Measurements from ENCODE around the gene MED13. TPM values are rescaled to one million over a fixed set of nuclear protein-coding genes. Genes with fewer than 3 reads are reported as not detected.

The MED13 gene
- total RNA-seq, 1 experiment from 2014 or later = 96.0 TPM

- no peak overlapping the region for H3K4me3 ChIP-seq (replicated peaks in 1 of 2; ENCODE audit: low read depth in 1 of 2, low read length in 2 of 2)
- no peak overlapping the region for H3K9ac ChIP-seq (ENCODE audit: low read length)
- TF ChIP-seq FOSL1 (IDR thresholded peaks at IDR 0.05; ENCODE audit: low read depth) (no peak), SIN3A (IDR thresholded peaks at IDR 0.05; ENCODE audit: low read depth) (no peak), RAD21 (IDR thresholded peaks at IDR 0.05; ENCODE audit: low read depth) (no peak), ZFX (IDR thresholded peaks at IDR 0.05) (no peak), ELF1 (IDR thresholded peaks at IDR 0.05; ENCODE audit: borderline replicate concordance, low read depth) (no peak), CTCF (IDR thresholded peaks at IDR 0.05 in 2 of 3, conservative IDR thresholded peaks at IDR 0.05 in 1 of 3; ENCODE audit: borderline replicate concordance in 1 of 3, insufficient read depth in 1 of 3, low read depth in 2 of 3, low read length in 2 of 3) (no peak), ZNF274 (IDR thresholded peaks at IDR 0.05; ENCODE audit: low read depth, low read length) (no peak), YY1 (IDR thresholded peaks at IDR 0.05; ENCODE audit: extremely low read depth, insufficient replicate concordance, low read depth, low read length) (no peak), CEBPB (IDR thresholded peaks at IDR 0.05; ENCODE audit: low read depth) (no peak), POLR2A (IDR thresholded peaks at IDR 0.05; ENCODE audit: borderline replicate concordance, extremely low read depth, insufficient read depth, insufficient read length) (no peak), MAX (IDR thresholded peaks at IDR 0.05) (no peak), JUND (IDR thresholded peaks at IDR 0.05) (no peak), SRF (IDR thresholded peaks at IDR 0.05; ENCODE audit: low read depth) (no peak), TCF7L2 (IDR thresholded peaks at IDR 0.05; ENCODE audit: borderline replicate concordance, extremely low read depth, insufficient read depth, insufficient read length) (no peak), SP1 (IDR thresholded peaks at IDR 0.05; ENCODE audit: low read depth) (no peak), EGR1 (IDR thresholded peaks at IDR 0.05; ENCODE audit: low read depth) (no peak), ATF3 (IDR thresholded peaks at IDR 0.05) (no peak), REST (IDR thresholded peaks at IDR 0.05; ENCODE audit: low read depth) (no peak), EZH2 (IDR thresholded peaks at IDR 0.05) (no peak), EZH2phosphoT487 (IDR thresholded peaks at IDR 0.05; ENCODE audit: borderline replicate concordance) (no peak)
- no peak overlapping the region for H3K4me2 ChIP-seq (ENCODE audit: low read length)
- no peaks in the 10 kb centered on the region for H3K9me2 ChIP-seq (ENCODE audit: insufficient read depth)
- peaks cover 5 to 14% of the 10 kb centered on the region in 2 experiments for H3K36me3 ChIP-seq (ENCODE audit: control insufficient read depth in 1 of 2, insufficient read depth in 2 of 2, low read length in 2 of 2)
- intact Hi-C loops (cut with micrococcal nuclease) = no loop called here
- H3K9me3 ChIP-seq (ENCODE audit: control insufficient read depth in 1 of 2, insufficient read depth in 1 of 2, low read depth in 1 of 2, low read length in 2 of 2) = no peaks in the 10 kb centered on the region
- no TSS peak for BruUV-seq (replicated peaks)
- ChIA-PET CTCF (no interaction called here), RAD21 (ENCODE audit: low non-redundant PET in 1 of 2, low total read pairs in 2 of 2, uncharacterized antibody in 2 of 2, unreplicated experiment in 2 of 2) (no interaction called here), POLR2A (no interaction called here)
- H3K27ac ChIP-seq (ENCODE audit: low read depth, low read length) = no peak overlapping the region
- no peak overlapping the region for H2AFZ ChIP-seq (ENCODE audit: low read depth, low read length, poor library complexity, severe bottlenecking)
- no peak for DNase-seq (ENCODE audit: low read depth, low spot score)
- no peaks in the 10 kb centered on the region for H3K4me1 ChIP-seq (ENCODE audit: control insufficient read depth in 1 of 2, insufficient read depth in 2 of 2, low read length in 2 of 2)
- no peaks in the 10 kb centered on the region for H3K27me3 ChIP-seq (ENCODE audit: insufficient read depth, low read length)
- peaks cover 97% of the 10 kb centered on the region for H3K79me2 ChIP-seq (ENCODE audit: insufficient read depth, low read length)
- H4K20me1 ChIP-seq (ENCODE audit: insufficient read depth) = peaks cover 16% of the 10 kb centered on the region; the same call in 1 of the 2 replicates
- ATAC-seq = no peak
Observed at GRCh38 chr17:62000186-62000585, 64.9 kb downstream of the MED13 start.

Data from HCT116 (cell line).